Osteocyte (in vitro differentiated cells): ENCODE data around the gene BCAR3. TPM values are rescaled to one million over a fixed set of nuclear protein-coding genes. Genes with fewer than 3 reads are reported as not detected.
"Not testable (repeated sequence)": the region's sequence is repeated elsewhere in the genome, so short reads cannot be mapped to it uniquely, and the experiment has no call there.

Experiments used
- DNase-seq: peaks from one replicate; pipeline ENCODE4 v3.0.0; 2021; ENCODE audit warnings: mixed read lengths; ENCODE audit not compliant: unreplicated experiment; ENCODE audit errors: extremely low spot score
- H3K27ac Mint-ChIP-seq: one replicate; pipeline ENCODE4 v1.8.0; 2021; ENCODE audit warnings: mild to moderate bottlenecking, mixed read lengths; ENCODE audit not compliant: unreplicated experiment
- H3K27me3 Mint-ChIP-seq: one replicate; pipeline ENCODE4 v1.8.0; 2021; ENCODE audit warnings: mixed read lengths; ENCODE audit not compliant: unreplicated experiment
- H3K36me3 Mint-ChIP-seq: one replicate; pipeline ENCODE4 v1.8.0; 2021; ENCODE audit warnings: mixed read lengths; ENCODE audit not compliant: unreplicated experiment
- H3K4me1 Mint-ChIP-seq: one replicate; pipeline ENCODE4 v1.8.0; 2021; ENCODE audit warnings: mixed read lengths; ENCODE audit not compliant: unreplicated experiment
- H3K4me3 Mint-ChIP-seq: one replicate; pipeline ENCODE4 v1.8.0; 2021; ENCODE audit warnings: mild to moderate bottlenecking, moderate library complexity, mixed read lengths; ENCODE audit not compliant: unreplicated experiment
- H3K9me3 Mint-ChIP-seq: one replicate; pipeline ENCODE4 v1.8.0; 2021; ENCODE audit warnings: mixed read lengths; ENCODE audit not compliant: unreplicated experiment
- total RNA-seq: library from RNA; stranded (reverse); gene quantifications from 2 replicates; pipeline ENCODE4 v1.2.1, GENCODE V29; 2021
- TF ChIP-seq, protein P1 (sequence below): fragments of 200-600 bp; sonication (generic); IDR thresholded peaks from 2 replicates; pipeline ENCODE4 v1.5.0; 2021; ENCODE audit warnings: antibody characterized with exemption, mild to moderate bottlenecking, moderate library complexity

BCAR3 gene
- total RNA-seq, 1 donor from 2014 or later: 8.8 TPM

DNA sequence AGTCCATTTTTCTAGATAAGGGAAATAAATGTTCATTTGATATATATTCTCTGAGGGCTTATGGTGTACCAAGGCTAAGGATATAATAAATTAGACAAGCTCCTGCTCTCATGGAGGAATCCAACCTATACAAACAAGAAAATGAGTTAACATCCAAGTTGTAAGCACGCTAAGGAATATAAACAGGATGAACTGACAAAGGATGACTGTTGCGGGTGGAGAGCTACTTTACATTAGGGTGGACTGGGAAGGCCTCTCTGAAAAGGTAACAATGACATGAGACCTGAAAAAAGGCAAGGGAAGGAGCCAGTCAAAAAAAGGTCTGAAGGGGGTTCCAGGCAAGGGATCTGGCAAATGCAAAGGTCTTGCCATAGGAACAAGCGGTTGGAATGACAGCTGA lies 3.1 kb downstream of the BCAR3 start:
- TF ChIP-seq, protein P1, sequence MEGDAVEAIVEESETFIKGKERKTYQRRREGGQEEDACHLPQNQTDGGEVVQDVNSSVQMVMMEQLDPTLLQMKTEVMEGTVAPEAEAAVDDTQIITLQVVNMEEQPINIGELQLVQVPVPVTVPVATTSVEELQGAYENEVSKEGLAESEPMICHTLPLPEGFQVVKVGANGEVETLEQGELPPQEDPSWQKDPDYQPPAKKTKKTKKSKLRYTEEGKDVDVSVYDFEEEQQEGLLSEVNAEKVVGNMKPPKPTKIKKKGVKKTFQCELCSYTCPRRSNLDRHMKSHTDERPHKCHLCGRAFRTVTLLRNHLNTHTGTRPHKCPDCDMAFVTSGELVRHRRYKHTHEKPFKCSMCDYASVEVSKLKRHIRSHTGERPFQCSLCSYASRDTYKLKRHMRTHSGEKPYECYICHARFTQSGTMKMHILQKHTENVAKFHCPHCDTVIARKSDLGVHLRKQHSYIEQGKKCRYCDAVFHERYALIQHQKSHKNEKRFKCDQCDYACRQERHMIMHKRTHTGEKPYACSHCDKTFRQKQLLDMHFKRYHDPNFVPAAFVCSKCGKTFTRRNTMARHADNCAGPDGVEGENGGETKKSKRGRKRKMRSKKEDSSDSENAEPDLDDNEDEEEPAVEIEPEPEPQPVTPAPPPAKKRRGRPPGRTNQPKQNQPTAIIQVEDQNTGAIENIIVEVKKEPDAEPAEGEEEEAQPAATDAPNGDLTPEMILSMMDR: no peak
- DNase-seq: no peak
- Mint-ChIP-seq H3K4me3 (no peak overlapping the region), H3K36me3 (peaks cover 7% of the 10 kb centered on the region), H3K4me1 (peaks cover 34% of the 10 kb centered on the region), H3K27me3 (no peaks in the 10 kb centered on the region), H3K9me3 (no peaks in the 10 kb centered on the region), H3K27ac (no peak overlapping the region)

DNA sequence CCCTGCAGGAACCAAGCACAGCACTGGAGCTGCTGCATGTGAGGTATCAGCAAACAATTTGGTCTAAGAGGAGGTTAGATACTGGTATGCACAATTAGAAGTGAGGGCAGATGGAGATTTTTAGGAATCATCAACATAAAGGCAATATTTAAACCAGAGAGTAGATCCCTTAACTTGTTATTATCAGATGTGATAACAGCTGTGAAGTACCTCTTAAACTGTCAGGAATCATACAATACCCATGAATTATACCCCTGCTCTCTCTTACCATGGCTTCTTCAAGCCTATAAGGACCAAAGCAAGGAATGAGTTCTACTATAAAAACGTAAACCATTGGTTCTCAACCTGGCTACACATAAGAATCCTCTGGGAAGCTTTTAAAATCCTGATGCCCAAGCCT lies 3.9 kb downstream of the BCAR3 start:
- peaks cover 41% of the 10 kb centered on the region for H3K4me1 Mint-ChIP-seq
- no peaks in the 10 kb centered on the region for H3K27me3 Mint-ChIP-seq
- TF ChIP-seq, protein P1: no peak
- H3K27ac Mint-ChIP-seq: no peak overlapping the region
- H3K36me3 Mint-ChIP-seq: peaks cover 7% of the 10 kb centered on the region
- H3K9me3 Mint-ChIP-seq: no peaks in the 10 kb centered on the region
- no peak overlapping the region for H3K4me3 Mint-ChIP-seq
- no peak for DNase-seq

DNA sequence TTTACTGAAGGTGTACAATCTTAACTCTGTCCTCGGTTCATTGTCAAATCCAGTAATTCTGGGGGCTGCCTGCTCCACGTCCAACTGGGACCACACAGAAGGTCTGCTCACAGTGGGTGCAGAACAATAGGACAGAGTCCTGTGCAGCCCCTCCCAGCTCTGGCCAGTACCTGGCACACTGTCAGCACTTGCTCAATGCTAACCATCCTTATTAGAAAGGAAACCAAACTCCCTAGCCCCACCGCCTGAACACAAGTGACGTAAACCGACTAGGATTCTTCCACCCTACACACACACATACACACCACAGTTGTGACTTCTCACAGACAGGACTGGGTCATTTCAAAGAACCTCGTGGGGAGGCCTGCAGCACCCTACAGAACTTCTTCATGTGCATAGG lies 5.2 kb downstream of the BCAR3 start:
- peaks cover 42% of the 10 kb centered on the region for H3K4me1 Mint-ChIP-seq
- no peaks in the 10 kb centered on the region for H3K27me3 Mint-ChIP-seq
- no peak overlapping the region for H3K4me3 Mint-ChIP-seq
- TF ChIP-seq, protein P1: no peak
- peaks cover 7% of the 10 kb centered on the region for H3K36me3 Mint-ChIP-seq
- DNase-seq: no peak
- H3K27ac Mint-ChIP-seq: no peak overlapping the region
- no peaks in the 10 kb centered on the region for H3K9me3 Mint-ChIP-seq

DNA sequence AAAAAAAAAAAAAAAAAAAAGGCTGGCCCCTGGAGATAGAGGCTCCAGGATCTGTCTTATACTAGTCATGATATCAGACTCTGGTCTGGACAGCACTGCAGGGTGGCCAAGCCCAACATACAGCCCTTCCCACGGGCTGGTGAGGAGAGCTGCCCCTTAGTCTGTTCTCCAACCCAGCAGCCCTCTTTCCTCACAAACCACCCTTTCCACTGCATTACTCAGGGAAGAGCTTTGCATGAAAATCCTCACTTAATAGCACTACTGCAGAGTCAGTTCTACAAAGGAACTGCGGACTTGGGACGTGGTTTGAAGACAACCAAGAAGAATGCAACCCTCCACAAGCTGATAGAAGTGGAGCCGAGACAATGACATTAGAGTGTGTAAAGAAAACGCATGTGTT lies 5.7 kb downstream of the BCAR3 start:
- DNase-seq: no peak
- H3K4me3 Mint-ChIP-seq: no peak overlapping the region

DNA sequence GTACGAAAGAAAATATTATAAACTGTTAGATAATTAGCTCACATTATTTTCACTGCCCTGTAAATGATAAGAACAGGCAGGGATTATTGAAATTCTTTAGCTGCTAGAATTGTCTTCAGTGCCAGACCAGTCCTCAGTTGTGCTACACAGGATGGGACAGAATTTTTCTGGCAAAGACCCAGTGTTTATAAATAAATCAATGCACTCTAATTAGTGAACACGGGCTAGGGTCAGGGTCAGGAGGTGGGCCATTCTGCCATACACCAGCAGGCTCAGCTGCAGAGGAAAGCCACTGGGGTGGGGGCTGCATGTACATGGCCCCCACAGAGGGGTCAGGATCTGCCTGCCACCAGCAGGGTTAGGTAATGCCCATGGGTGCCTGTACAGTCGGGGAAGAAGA lies 6.4 kb downstream of the BCAR3 start:
- no peaks in the 10 kb centered on the region for H3K27me3 Mint-ChIP-seq
- H3K4me1 Mint-ChIP-seq: peaks cover 37% of the 10 kb centered on the region
- H3K9me3 Mint-ChIP-seq: no peaks in the 10 kb centered on the region
- TF ChIP-seq, protein P1: no peak
- no peak overlapping the region for H3K27ac Mint-ChIP-seq
- no peak for DNase-seq
- no peak overlapping the region for H3K4me3 Mint-ChIP-seq
- peaks cover 7% of the 10 kb centered on the region for H3K36me3 Mint-ChIP-seq

More for the DNA sequence above, 5.7 kb downstream of the BCAR3 start:
- peaks cover 7% of the 10 kb centered on the region for H3K36me3 Mint-ChIP-seq
- no peaks in the 10 kb centered on the region for H3K9me3 Mint-ChIP-seq
- peaks cover 42% of the 10 kb centered on the region for H3K4me1 Mint-ChIP-seq
- no peaks in the 10 kb centered on the region for H3K27me3 Mint-ChIP-seq
- TF ChIP-seq, protein P1: no peak
- no peak overlapping the region for H3K27ac Mint-ChIP-seq

DNA sequence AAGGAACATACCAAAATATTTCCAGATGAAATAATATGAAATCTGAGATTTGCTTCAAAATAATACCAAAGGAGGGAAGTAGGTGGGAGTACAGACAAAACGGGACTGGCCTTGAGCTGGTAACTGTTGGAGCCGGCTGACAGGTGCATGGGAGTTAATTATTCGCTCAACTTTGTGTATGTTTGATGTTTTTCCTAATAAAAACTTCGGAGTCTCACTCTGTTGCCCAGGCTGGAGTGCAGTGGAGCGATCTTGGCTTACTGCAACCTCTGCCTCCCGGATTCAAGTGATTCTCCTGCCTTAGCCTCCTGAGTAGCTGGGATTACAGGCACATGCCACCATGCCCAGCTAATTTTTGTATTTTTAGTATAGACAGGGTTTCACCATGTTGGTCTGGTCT lies 7.6 kb downstream of the BCAR3 start:
- H3K4me1 Mint-ChIP-seq: peaks cover 34% of the 10 kb centered on the region
- not testable (repeated sequence) for H3K27ac Mint-ChIP-seq, H3K27me3 Mint-ChIP-seq, H3K4me3 Mint-ChIP-seq, DNase-seq, H3K36me3 Mint-ChIP-seq, H3K9me3 Mint-ChIP-seq
